ENCODE measurements around the gene CBLB. TPM values are rescaled to one million over a fixed set of nuclear protein-coding genes. Genes with fewer than 3 reads are reported as not detected.

Gene CBLB
- total RNA-seq, 1 experiment from 2014 or later: 8.6 TPM

DNA sequence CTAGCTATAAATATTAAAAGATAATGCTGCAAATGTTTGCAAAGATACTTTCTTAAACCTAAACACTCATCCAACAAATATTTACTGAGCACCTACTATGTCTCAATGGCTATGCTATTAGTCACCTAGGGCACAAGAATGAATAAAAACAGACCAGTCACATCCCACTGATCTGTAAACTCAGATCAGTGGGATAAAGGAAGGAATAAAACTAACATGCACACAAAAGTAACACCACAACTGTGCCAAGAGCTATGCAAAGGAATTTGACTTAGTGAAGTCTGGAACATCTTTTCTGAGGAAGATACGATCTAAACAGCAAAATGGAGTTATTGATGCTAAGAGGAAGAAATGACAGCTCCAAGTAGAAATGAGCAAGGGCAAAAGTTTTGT lies 56.6 kb downstream of the CBLB start:
- H3K4me3 ChIP-seq (ENCODE audit: low read depth in 2 of 2, low read length in 2 of 2): no peak overlapping the region
- TF ChIP-seq TCF7L2 (IDR thresholded peaks at IDR 0.05; ENCODE audit: low read depth, low read length) (no peak), POLR2AphosphoS5 (IDR thresholded peaks at IDR 0.05; ENCODE audit: low read depth, low read length) (no peak), SIN3A (IDR thresholded peaks at IDR 0.05; ENCODE audit: borderline replicate concordance, insufficient read depth, low read depth, low read length) (no peak)
- TF ChIP-seq, protein P1, sequence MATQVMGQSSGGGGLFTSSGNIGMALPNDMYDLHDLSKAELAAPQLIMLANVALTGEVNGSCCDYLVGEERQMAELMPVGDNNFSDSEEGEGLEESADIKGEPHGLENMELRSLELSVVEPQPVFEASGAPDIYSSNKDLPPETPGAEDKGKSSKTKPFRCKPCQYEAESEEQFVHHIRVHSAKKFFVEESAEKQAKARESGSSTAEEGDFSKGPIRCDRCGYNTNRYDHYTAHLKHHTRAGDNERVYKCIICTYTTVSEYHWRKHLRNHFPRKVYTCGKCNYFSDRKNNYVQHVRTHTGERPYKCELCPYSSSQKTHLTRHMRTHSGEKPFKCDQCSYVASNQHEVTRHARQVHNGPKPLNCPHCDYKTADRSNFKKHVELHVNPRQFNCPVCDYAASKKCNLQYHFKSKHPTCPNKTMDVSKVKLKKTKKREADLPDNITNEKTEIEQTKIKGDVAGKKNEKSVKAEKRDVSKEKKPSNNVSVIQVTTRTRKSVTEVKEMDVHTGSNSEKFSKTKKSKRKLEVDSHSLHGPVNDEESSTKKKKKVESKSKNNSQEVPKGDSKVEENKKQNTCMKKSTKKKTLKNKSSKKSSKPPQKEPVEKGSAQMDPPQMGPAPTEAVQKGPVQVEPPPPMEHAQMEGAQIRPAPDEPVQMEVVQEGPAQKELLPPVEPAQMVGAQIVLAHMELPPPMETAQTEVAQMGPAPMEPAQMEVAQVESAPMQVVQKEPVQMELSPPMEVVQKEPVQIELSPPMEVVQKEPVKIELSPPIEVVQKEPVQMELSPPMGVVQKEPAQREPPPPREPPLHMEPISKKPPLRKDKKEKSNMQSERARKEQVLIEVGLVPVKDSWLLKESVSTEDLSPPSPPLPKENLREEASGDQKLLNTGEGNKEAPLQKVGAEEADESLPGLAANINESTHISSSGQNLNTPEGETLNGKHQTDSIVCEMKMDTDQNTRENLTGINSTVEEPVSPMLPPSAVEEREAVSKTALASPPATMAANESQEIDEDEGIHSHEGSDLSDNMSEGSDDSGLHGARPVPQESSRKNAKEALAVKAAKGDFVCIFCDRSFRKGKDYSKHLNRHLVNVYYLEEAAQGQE (IDR thresholded peaks at IDR 0.05; ENCODE audit: insufficient read depth in 1 of 2, low read depth in 2 of 2, low read length in 1 of 2): no peak
- TF ChIP-seq, protein P2, sequence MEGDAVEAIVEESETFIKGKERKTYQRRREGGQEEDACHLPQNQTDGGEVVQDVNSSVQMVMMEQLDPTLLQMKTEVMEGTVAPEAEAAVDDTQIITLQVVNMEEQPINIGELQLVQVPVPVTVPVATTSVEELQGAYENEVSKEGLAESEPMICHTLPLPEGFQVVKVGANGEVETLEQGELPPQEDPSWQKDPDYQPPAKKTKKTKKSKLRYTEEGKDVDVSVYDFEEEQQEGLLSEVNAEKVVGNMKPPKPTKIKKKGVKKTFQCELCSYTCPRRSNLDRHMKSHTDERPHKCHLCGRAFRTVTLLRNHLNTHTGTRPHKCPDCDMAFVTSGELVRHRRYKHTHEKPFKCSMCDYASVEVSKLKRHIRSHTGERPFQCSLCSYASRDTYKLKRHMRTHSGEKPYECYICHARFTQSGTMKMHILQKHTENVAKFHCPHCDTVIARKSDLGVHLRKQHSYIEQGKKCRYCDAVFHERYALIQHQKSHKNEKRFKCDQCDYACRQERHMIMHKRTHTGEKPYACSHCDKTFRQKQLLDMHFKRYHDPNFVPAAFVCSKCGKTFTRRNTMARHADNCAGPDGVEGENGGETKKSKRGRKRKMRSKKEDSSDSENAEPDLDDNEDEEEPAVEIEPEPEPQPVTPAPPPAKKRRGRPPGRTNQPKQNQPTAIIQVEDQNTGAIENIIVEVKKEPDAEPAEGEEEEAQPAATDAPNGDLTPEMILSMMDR (IDR thresholded peaks at IDR 0.05): no peak
- H3K36me3 ChIP-seq (ENCODE audit: control insufficient read depth, insufficient read depth, low read length): no peaks in the 10 kb centered on the region
- BruUV-seq (replicated peaks): no TSS peak
- CTCF ChIA-PET: no interaction called here
- intact Hi-C loops (cut with micrococcal nuclease; ENCODE audit: unreplicated experiment): no loop called here
- no peaks in the 10 kb centered on the region for H3K27me3 ChIP-seq (ENCODE audit: control insufficient read depth, insufficient read depth, low read length)
- in situ Hi-C loops (cut with HindIII; ENCODE audit: low pct_unique_long_range_greater_than_20kb, low sequenced_read_pairs): no loop called here
- POLR2A ChIA-PET: no interaction called here
- ATAC-seq (peak; percentile 76; the same call in 1 of the 2 replicates), DNase-seq (ENCODE audit: low read depth, low spot score) (no peak)
- H3K9me3 ChIP-seq (ENCODE audit: control insufficient read depth, insufficient read depth, low read depth, low read length): no peaks in the 10 kb centered on the region
- no peak overlapping the region for H3K27ac ChIP-seq (ENCODE audit: low read length)
- no peaks in the 10 kb centered on the region for H3K4me1 ChIP-seq (ENCODE audit: control insufficient read depth, insufficient read depth, low read length)

DNA sequence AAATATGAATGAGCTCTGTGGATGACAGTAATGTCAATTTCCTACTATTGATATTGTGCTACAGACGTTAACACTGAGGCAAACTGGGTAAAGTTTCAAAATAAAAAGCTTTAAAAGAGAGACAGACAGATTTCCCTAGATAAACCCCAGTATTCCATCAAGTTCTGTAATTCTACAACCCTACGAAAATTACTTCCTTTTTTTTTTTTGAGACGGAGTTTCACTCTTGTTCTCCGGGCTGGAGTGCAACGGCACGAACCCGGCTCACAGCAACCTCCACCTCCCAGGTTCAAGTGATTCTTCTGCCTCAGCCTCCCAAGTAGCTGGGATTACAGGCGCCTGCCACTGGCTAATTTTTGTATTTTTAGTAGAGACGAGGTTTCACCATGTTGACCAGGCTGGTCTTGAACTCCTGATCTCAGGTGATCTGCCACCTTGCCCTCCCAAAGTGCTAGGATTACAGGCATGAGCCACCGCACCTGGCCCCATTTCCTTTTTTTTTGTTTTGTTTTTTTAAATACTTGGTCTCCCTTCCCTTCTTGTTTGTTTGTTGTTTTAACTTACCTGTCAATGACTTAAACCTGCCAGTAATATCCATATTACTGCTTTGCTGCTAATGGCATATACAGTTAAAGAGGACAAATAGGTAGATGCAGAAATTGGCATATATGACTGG lies 57.2 kb downstream of the CBLB start:
- Histone ChIP-seq H3K4me1 (ENCODE audit: control insufficient read depth, insufficient read depth, low read length) (no peaks in the 10 kb centered on the region), H3K4me3 (ENCODE audit: low read depth in 2 of 2, low read length in 2 of 2) (no peak overlapping the region), H3K27me3 (ENCODE audit: control insufficient read depth, insufficient read depth, low read length) (no peaks in the 10 kb centered on the region), H3K9me3 (ENCODE audit: control insufficient read depth, insufficient read depth, low read depth, low read length) (no peaks in the 10 kb centered on the region), H3K27ac (ENCODE audit: low read length) (no peak overlapping the region), H3K36me3 (ENCODE audit: control insufficient read depth, insufficient read depth, low read length) (no peaks in the 10 kb centered on the region)
- intact Hi-C loops (cut with micrococcal nuclease; ENCODE audit: unreplicated experiment): no loop called here
- DNase-seq (ENCODE audit: low read depth, low spot score) (no peak), ATAC-seq (no peak)
- POLR2A ChIA-PET: no interaction called here
- in situ Hi-C loops (cut with HindIII; ENCODE audit: low pct_unique_long_range_greater_than_20kb, low sequenced_read_pairs): no loop called here
- no TSS peak for BruUV-seq (replicated peaks)
- CTCF ChIA-PET: no interaction called here
- TF ChIP-seq POLR2AphosphoS5 (IDR thresholded peaks at IDR 0.05; ENCODE audit: low read depth, low read length) (no peak), TCF7L2 (IDR thresholded peaks at IDR 0.05; ENCODE audit: low read depth, low read length) (no peak), SIN3A (IDR thresholded peaks at IDR 0.05; ENCODE audit: borderline replicate concordance, insufficient read depth, low read depth, low read length) (no peak)
- TF ChIP-seq, protein P1 (IDR thresholded peaks at IDR 0.05; ENCODE audit: insufficient read depth in 1 of 2, low read depth in 2 of 2, low read length in 1 of 2): no peak
- TF ChIP-seq, protein P2 (IDR thresholded peaks at IDR 0.05): no peak
